ENCODE data around the gene SLC43A3.

DNA sequence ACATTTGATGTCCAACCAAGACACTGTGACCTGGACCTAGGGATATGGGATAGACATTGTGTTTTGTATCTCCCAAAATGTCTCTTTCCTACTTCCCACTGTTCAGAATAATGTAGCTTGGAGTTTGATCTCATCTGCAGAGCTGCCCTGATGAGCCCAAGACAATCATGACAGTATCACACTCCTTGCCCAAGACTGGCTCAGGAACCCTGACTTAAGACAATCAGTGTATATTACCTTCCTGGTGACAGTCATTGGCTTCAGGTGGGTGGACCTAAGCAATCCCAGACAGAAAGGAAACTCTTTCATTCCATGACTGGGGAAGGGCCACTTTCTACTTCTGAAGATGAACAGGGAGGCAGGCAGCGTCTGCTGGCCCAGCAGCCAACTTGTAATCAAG is 19.1 kb upstream of the SLC43A3 start:
- no peak for TF ChIP-seq GATA3 (IDR thresholded peaks at IDR 0.05; ENCODE audit: low read depth, low read length)
- TF ChIP-seq GATA2 (IDR thresholded peaks at IDR 0.05; ENCODE audit: low read depth, low read length) = no peak
